LoVo (cell line): Measurements from ENCODE around the gene RAD17.
"Not testable (repeated sequence)": the region's sequence is repeated elsewhere in the genome, so short reads cannot be mapped to it uniquely, and the experiment has no call there.

Experiments used
- DNase-seq: peaks from one replicate; pipeline ENCODE4 v3.0.0-alpha.2; 2016; ENCODE audit warnings: low spot score

RAD17 gene

GRCh38 chr5:69369340-69370121 lies at the start of gene RAD17, which contains the start of the genes AK6 and TAF9:
Gene RAD17, plus strand, starts transcription at chr5:69369818. Its CDS starts 2,391 bp downstream, at chr5:69372209.
Gene AK6, minus strand, starts transcription at chr5:69369520. Its CDS starts 30 bp downstream, at chr5:69369490.
Gene TAF9, minus strand, starts transcription at chr5:69369520. Its CDS starts 3,783 bp downstream, at chr5:69365737.
- peak; percentile 94 for DNase-seq

GRCh38 chr5:69326365-69326764 lies 43.3 kb upstream of the RAD17 start:
- no peak for DNase-seq

- no peak for DNase-seq
These were observed 39.6 kb upstream of the RAD17 start for GRCh38 chr5:69329905-69330489.

- DNase-seq = no peak
These were observed 37.8 kb upstream of the RAD17 start for GRCh38 chr5:69331528-69332445.

- DNase-seq = not testable (repeated sequence)
These were observed 35.8 kb upstream of the RAD17 start for GRCh38 chr5:69333668-69334315.

GRCh38 chr5:69334793-69335268 lies 34.8 kb upstream of the RAD17 start:
- peak; percentile 88 for DNase-seq

- no peak for DNase-seq
These were observed 34.2 kb upstream of the RAD17 start for GRCh38 chr5:69335341-69335935.

GRCh38 chr5:69341520-69342161 lies 28.0 kb upstream of the RAD17 start:
- no peak for DNase-seq

GRCh38 chr5:69343083-69343482 lies 26.5 kb upstream of the RAD17 start:
- DNase-seq = no peak

- DNase-seq = no peak
These were observed 19.0 kb upstream of the RAD17 start for GRCh38 chr5:69350664-69351063.

- DNase-seq = no peak
These were observed 9.9 kb upstream of the RAD17 start for GRCh38 chr5:69359699-69360098.

GRCh38 chr5:69360442-69360841 lies 9.2 kb upstream of the RAD17 start:
- DNase-seq = no peak

- DNase-seq = peak; percentile 14
These were observed 5.2 kb upstream of the RAD17 start for GRCh38 chr5:69364414-69364813.

- no peak for DNase-seq
These were observed 4.8 kb upstream of the RAD17 start for GRCh38 chr5:69364850-69365249.

- no peak for DNase-seq
These were observed 1.8 kb upstream of the RAD17 start for GRCh38 chr5:69367697-69368279.

- no peak for DNase-seq
These were observed 919 bp upstream of the RAD17 start for GRCh38 chr5:69368458-69369339.

GRCh38 chr5:69370335-69370734 lies 717 bp downstream of the RAD17 start:
- DNase-seq = not testable (repeated sequence)

GRCh38 chr5:69372394-69372793 lies 2.8 kb downstream of the RAD17 start:
- no peak for DNase-seq

- DNase-seq = no peak
These were observed 5.4 kb downstream of the RAD17 start for GRCh38 chr5:69374911-69375446.
